A673 (cell line): ENCODE results near the gene ATRN.
"Not testable (repeated sequence)": the region's sequence is repeated elsewhere in the genome, so short reads cannot be mapped to it uniquely, and the experiment has no call there.

Experiments used
- EZH2 ChIP-seq: fragments of 200-600 bp; sonication (generic); IDR thresholded peaks from 2 replicates; pipeline ENCODE4 v1.6.1; 2017; ENCODE audit warnings: borderline replicate concordance, low read depth, mild to moderate bottlenecking, mixed read lengths, antibody characterized with exemption, low read length; ENCODE audit not compliant: poor library complexity, severe bottlenecking
- TF ChIP-seq, protein P1 (sequence below): fragments of 300-800, 200-600 bp; sonication (generic); conservative IDR thresholded peaks from 2 replicates; pipeline ENCODE4 v1.5.1; 2017; ENCODE audit warnings: low read depth, mild to moderate bottlenecking, antibody characterized with exemption, low read length, moderate library complexity, mixed read lengths

DNA sequence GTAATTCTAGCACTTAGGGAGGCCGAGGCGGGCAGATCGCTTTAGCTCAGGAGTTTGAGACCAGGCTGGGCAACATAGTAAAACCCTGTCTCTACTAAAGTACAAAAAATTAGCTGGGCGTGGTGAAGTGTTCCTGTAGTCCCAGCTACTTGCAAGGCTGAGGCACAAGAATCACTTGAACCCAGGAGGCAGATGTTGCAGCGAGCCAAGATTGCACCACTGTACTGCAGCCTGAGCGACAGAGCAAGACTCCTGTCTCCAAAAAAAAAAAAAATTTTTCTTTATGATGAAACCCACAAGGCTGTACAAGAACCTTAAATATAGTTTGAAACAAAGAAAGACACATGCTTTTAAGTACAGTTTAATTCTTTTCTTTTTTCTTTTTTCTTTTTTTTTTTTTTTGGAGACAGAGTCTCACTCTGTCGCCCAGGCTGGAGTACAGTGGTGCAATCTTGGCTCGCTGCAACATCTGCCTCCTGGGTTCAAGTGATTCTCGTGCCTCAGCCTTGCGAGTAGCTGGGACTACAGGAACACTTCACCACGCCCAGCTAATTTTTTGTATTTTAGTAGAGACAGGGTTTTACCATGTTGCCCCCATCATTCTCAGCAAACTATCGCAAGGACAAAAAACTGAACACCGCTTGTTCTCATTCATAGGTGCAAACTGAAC, 144.5 kb downstream of the ATRN start:
- TF ChIP-seq, protein P1, sequence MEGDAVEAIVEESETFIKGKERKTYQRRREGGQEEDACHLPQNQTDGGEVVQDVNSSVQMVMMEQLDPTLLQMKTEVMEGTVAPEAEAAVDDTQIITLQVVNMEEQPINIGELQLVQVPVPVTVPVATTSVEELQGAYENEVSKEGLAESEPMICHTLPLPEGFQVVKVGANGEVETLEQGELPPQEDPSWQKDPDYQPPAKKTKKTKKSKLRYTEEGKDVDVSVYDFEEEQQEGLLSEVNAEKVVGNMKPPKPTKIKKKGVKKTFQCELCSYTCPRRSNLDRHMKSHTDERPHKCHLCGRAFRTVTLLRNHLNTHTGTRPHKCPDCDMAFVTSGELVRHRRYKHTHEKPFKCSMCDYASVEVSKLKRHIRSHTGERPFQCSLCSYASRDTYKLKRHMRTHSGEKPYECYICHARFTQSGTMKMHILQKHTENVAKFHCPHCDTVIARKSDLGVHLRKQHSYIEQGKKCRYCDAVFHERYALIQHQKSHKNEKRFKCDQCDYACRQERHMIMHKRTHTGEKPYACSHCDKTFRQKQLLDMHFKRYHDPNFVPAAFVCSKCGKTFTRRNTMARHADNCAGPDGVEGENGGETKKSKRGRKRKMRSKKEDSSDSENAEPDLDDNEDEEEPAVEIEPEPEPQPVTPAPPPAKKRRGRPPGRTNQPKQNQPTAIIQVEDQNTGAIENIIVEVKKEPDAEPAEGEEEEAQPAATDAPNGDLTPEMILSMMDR = not testable (repeated sequence)
- TF ChIP-seq EZH2 = not testable (repeated sequence)
